Measurements from ENCODE around the gene TMEM125. TPM values are rescaled to one million over a fixed set of nuclear protein-coding genes. Genes with fewer than 3 reads are reported as not detected.

The TMEM125 gene
- total RNA-seq, 1 donor from 2014 or later: 19.8 TPM

DNA sequence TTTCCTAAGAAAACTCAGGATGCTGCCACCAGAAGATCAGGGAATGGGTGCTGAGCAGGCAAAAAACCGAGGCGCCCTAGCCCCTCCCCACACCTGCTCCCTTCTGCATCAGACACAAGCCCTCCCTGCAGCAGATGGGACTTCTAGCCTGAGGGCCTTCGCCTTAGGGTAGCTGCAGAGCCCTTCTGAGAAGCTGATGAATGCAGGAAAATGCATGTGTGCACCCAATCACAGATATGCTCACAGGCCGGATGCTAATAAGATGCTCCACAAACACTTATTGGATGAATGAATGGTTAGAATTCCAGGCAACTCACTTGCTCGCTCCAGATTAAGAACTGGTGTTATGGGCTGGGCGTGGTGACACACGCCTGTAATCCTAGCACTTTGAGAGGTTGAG, 22.4 kb downstream of the TMEM125 start:
- H3K9me3 Mint-ChIP-seq: no peaks in the 10 kb centered on the region
- H3K36me3 Mint-ChIP-seq: no peaks in the 10 kb centered on the region
- TF ChIP-seq CTCF (conservative IDR thresholded peaks at IDR 0.05): no peak
- peaks cover 8% of the 10 kb centered on the region for H3K4me1 Mint-ChIP-seq (ENCODE audit: unreplicated experiment)
- H3K27me3 Mint-ChIP-seq: peaks cover 3% of the 10 kb centered on the region
- no peak for DNase-seq (ENCODE audit: extremely low spot score, unreplicated experiment)
- no peak overlapping the region for H3K4me3 Mint-ChIP-seq
- no peak overlapping the region for H3K27ac Mint-ChIP-seq

DNA sequence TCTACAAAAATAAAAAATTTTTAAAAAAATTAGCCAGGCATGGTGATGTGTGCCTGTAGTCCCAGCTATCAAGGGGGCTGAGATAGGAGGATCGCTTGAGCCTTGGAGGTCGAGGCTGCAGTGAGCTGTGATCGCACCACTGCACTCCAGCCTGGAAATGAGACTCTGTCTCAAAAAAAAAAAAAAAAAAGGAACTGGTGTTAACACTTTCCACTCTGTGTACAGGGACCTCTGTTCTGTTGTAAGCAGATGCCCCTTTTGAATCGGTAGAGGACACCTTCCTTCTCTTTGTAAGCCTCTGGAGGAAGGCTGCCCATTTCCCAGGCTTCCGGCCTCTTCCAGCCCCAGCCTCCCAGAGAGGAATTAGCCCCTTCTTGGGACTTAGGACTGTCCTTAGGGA, 22.9 kb downstream of the TMEM125 start:
- Mint-ChIP-seq H3K4me3 (no peak overlapping the region), H3K9me3 (no peaks in the 10 kb centered on the region), H3K4me1 (ENCODE audit: unreplicated experiment) (peaks cover 8% of the 10 kb centered on the region), H3K27ac (no peak overlapping the region), H3K36me3 (no peaks in the 10 kb centered on the region), H3K27me3 (peaks cover 3% of the 10 kb centered on the region)
- no peak for TF ChIP-seq CTCF (conservative IDR thresholded peaks at IDR 0.05)
- no peak for DNase-seq (ENCODE audit: extremely low spot score, unreplicated experiment)

DNA sequence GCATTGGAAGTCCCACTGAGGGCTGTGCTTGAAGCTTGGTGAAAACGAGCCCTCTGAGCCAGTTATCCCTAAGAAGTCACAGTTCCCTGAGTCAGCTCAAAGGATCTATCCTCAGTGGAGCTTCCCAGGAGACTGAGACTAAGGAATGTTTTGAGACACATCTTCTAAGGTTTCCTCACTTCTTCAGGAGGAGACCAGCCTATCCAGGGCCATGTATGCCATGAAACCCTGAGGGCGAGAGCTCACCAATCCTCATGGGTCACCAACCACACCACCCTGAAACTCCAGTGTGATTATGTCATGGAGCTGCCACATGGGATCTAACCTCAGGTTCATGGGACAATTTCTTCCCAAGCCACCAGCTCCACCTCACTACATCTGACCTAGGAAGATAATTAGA, 23.4 kb downstream of the TMEM125 start:
- TF ChIP-seq CTCF (conservative IDR thresholded peaks at IDR 0.05): no peak
- H3K27me3 Mint-ChIP-seq: no peaks in the 10 kb centered on the region
- no peaks in the 10 kb centered on the region for H3K9me3 Mint-ChIP-seq
- H3K4me1 Mint-ChIP-seq (ENCODE audit: unreplicated experiment): peaks cover 8% of the 10 kb centered on the region
- H3K27ac Mint-ChIP-seq: no peak overlapping the region
- DNase-seq (ENCODE audit: extremely low spot score, unreplicated experiment): no peak
- no peaks in the 10 kb centered on the region for H3K36me3 Mint-ChIP-seq
- H3K4me3 Mint-ChIP-seq: no peak overlapping the region

- no peaks in the 10 kb centered on the region for H3K27me3 Mint-ChIP-seq
- no peak overlapping the region for H3K4me3 Mint-ChIP-seq
- no peaks in the 10 kb centered on the region for H3K36me3 Mint-ChIP-seq
- H3K27ac Mint-ChIP-seq: no peak overlapping the region
- H3K4me1 Mint-ChIP-seq (ENCODE audit: unreplicated experiment): peaks cover 8% of the 10 kb centered on the region
- no peaks in the 10 kb centered on the region for H3K9me3 Mint-ChIP-seq
- no peak for DNase-seq (ENCODE audit: extremely low spot score, unreplicated experiment)
- TF ChIP-seq CTCF (conservative IDR thresholded peaks at IDR 0.05): no peak
Observed at GRCh38 chr1:43293896-43294760, 24.3 kb downstream of the TMEM125 start.

DNA sequence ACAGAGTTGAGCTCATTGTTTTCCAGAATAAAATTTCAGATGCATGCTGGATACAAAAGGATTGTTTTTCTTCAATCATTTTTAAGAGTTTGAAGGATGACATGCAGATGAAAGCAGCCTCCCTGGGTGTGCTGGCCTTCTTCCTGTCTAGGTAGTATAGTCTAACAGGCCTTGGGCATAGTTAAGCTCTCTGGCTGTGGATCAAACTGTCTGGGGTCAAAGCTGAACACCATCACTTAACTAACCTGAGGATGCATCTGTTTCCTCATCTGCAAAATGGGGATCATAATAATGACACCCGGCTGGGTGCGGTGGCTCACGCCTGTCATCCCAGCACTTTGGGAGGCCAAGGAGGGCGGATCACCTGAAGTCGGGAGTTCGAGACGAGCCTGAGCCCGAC, 25.0 kb downstream of the TMEM125 start:
- TF ChIP-seq CTCF (conservative IDR thresholded peaks at IDR 0.05): no peak
- H3K9me3 Mint-ChIP-seq: no peaks in the 10 kb centered on the region
- H3K36me3 Mint-ChIP-seq: no peaks in the 10 kb centered on the region
- DNase-seq (ENCODE audit: extremely low spot score, unreplicated experiment): no peak
- H3K27me3 Mint-ChIP-seq: no peaks in the 10 kb centered on the region
- no peak overlapping the region for H3K27ac Mint-ChIP-seq
- peaks cover 8% of the 10 kb centered on the region for H3K4me1 Mint-ChIP-seq (ENCODE audit: unreplicated experiment)
- no peak overlapping the region for H3K4me3 Mint-ChIP-seq
